NCI-H460 (cell line): ENCODE data around the gene SPRR2B. TPM values are rescaled to one million over a fixed set of nuclear protein-coding genes. Genes with fewer than 3 reads are reported as not detected.
"Not testable (repeated sequence)": the region's sequence is repeated elsewhere in the genome, so short reads cannot be mapped to it uniquely, and the experiment has no call there.

Experiments
- DNase-seq: peaks from one replicate; pipeline ENCODE4 v3.0.0-alpha.2; 2016; ENCODE audit warnings: low read depth; ENCODE audit errors: extremely low read depth
- polyA plus RNA-seq: library from polyadenylated mRNA; depleted of rRNA; stranded (reverse); fragments of >200 nt; gene quantifications from 2 replicates; pipeline ENCODE4 v1.2.3, GENCODE V29; 2014; cell fraction: nucleus; rRNA removed
- total RNA-seq: library from RNA; depleted of rRNA; stranded (reverse); fragments of >200 nt; shearing (Covaris generic); gene quantifications from 2 replicates; pipeline ENCODE4 v1.2.3, GENCODE V29; 2014; rRNA removed

SPRR2B gene
- total RNA-seq: not detected in 2 replicates
- not detected in 2 replicates for polyA plus RNA-seq

DNA sequence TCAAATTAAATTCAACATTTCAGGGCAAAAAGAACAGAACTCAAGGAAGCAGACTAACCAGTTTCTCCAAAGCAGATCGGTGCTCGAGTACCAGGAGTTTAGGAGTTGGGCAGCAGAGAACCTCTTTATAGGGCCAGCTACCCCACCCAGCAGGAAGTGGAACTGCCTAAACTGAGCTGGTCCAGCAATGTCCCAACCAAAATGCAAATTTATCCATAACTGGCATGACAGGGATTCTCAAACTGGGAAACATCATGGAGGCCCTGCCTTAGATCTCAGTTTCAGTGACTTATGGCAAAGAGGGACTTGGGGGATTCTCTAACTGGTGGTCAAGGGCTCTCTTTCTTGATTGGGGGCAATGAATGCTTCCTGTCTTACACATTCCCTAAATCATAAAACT, at the start of gene SPRR2B:
Gene SPRR2B, minus strand, starts transcription at position 101 of the 400 bp plus-strand sequence. CDS start 772 bp downstream, outside the sequence.
- DNase-seq: no peak

DNA sequence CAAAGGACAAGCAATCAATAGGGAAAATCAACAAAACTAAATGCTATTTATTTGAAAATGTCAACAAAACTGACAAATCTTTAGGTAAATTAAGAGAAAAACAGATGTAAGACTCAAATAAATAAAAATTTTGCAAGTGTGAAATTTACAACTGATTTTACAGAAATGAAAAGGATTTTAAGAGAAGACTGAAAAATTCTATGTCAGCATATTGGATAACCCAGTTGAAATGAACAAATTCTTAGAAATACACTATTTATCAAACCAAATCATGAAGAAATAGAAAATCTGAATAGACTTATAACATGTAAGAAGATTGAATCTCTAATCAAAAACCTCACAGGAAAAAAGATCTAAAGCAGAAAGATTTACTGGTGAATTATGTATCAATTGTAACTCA, 49.5 kb upstream of the SPRR2B start:
- no peak for DNase-seq

DNA sequence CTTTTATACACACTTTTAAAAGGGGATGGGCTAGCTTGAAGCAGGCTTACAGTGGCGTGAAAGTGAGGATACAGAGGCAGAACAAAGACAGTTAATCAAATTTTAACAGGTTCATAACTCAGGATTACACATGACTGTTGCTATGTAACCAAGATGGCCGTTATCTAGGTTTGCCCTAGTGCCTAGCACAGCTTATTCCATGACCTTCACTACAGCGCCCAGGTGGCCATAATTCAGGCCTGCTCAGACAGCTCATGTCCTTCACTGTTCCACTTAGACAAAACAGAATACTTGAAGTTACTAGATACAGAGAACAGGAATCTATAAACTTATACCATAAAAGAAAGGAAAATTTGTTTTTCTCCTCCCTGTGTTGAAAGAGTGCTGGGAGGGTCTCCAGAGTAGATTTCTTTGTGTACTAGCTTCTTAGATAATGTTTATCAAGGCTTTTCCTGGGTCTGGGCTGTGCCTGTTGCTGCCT, 48.1 kb upstream of the SPRR2B start:
- DNase-seq: no peak

DNA sequence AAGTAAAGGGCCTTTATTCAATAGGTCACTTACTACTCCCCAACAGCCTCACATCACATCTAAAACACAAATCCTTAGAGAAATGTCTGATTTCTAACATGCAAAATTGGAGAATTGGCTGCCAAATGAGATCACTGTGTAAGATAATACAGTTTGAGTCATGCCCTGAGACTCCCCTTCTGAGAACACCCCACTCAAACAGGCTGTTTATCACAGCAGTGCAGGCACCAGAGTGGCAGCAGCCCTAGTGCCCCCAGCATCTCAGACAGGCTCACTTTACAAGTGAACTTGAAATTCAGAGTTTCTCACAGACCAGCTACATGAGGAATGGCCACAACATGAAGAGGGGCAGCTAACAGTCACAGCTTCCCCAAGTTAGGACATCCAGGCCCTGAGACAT, 43.9 kb upstream of the SPRR2B start:
- DNase-seq: not testable (repeated sequence)

DNA sequence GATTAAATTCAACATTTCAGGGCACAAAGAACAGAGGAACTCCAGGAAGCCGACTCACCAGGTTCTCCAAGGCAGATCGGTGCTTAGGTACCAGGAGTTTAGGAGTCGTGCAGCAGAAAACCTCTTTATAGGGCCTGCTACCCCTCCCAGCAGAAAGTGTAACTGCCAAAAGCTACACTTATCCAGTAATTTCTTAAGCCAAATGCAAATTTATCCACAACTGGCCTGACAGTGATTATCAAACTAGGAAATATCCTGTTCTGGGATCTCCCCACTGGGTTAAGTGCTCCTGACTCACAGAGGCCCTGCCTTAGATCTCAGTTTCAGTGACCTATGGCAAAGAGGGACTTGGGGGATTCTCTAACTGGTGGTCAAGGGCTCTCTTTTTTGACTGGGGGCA, 42.0 kb upstream of the SPRR2B start, which contains the start of gene SPRR2F:
Gene SPRR2F, minus strand, starts transcription at position 101 of the 400 bp plus-strand sequence. CDS start 783 bp downstream, outside the sequence.
- no peak for DNase-seq

DNA sequence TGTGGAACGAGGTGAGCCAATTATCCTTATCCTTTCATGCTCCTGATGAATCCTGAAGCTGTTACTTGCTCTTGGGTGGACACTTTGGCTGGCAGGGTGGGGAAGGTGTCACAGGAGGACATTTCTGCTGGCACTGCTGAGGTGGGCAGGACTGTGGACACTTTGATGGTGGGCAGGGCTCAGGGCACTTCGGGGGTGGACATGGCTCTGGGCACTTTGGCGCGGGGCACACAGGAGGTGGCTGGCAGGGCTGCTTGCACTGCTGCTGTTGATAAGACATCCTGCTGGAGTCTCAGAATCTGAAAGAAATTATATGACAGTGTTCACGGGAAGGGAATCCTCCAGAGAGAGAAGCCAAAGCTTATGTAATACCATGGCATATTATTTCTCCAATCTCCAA, 41.0 kb upstream of the SPRR2B start:
- DNase-seq: not testable (repeated sequence)

DNA sequence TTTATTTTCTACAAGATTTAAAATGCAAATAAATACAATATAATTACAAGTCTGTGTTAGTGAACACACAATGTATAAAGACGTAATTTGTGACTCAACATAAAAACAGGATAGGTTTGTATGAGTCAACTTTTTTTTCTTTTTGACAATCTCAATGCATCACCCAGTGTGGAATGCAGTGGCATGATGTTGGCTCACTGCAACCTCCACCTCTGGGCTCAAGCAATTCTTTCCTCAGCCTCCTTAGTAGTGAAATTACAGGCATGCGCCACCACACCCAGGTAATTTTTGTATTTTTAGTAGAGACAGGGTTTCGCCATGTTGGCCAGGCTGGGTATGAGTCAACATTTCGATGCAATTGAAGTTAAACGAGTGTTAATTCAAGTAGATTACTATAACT, 28.8 kb upstream of the SPRR2B start:
- peak; percentile 72 for DNase-seq

DNA sequence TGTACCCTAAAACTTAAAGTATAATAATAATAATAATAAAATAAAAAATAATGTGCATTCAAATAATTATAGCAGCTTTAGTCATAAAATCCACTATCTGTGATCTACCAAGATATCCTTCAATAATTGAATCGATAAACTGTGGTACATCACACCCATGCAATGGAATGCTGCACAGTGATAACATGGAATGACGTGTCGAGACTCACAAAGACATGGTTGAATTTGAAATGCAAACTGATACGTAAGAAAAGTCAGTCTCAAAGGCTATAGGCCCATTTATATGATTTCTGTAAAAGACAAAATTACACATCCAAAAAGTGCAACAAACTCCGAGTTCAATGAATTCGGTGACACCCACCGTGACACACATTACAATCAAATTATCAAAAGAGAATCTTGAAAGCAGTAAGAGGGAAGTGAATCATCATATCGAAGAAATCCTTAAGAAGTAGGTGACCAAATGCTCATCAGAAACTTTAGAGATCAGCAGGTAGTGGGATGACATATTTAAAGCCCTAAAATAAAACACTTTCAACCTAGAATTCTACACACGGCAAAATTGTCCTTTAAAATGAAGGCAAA, 28.1 kb upstream of the SPRR2B start:
- DNase-seq: no peak

DNA sequence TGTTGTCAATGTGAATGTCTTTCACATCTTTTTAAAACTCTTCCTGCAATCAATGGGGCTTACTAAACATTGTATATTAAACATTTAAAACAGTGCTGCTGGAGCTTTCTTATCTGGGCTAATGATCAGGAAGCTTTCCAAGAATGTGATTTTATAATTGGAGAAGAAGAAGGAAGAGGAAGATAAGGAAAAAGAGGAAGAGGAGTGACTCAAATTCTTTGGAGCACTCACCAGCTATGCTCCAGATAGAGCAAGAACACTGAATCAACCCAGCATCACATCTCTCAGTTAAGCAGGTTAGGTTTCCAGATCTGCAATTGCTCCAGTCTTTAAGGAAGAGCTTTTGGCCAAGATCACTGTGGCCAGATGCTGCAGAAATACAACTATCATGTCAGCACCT, 24.4 kb upstream of the SPRR2B start:
- no peak for DNase-seq

DNA sequence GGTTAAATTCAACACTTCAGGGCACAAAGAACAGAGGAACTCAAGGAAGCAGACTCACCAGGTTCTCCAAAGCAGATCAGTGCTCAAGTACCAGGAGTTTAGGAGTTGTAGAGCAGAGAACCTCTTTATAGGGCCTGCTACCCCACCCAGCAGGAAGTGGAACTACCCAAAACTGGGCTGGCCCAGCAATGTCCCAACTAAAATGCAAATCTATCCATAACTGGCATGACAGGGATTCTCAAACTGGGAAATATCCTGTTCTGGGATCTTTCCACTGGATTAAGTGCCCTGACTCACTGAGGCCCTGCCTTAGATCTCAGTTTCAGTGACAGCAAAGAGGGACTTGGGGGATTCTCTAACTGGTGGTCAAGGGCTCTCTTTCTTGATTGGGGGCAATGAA, 23.0 kb upstream of the SPRR2B start, which contains the start of gene SPRR2E:
Gene SPRR2E, minus strand, starts transcription at position 101 of the 400 bp plus-strand sequence. CDS start 775 bp downstream, outside the sequence.
- DNase-seq: no peak

DNA sequence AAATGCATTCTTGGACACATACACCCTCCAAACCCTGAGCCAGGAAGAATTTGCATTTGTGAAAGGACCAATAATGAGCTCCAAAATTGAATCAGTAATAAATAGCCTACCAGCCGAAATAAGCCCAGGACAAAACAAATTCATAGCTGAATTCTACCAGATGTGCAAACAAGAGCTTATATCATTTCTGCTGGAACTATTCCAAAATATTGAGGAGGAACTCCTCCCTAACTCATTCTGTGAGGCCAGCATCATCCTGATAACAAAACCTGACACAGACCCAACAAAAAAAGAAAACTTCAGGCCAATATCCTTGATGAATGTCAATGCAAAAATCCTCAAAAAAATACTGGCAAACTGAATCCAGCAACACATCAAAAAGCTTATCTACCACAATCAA, 16.2 kb upstream of the SPRR2B start:
- DNase-seq: no peak

DNA sequence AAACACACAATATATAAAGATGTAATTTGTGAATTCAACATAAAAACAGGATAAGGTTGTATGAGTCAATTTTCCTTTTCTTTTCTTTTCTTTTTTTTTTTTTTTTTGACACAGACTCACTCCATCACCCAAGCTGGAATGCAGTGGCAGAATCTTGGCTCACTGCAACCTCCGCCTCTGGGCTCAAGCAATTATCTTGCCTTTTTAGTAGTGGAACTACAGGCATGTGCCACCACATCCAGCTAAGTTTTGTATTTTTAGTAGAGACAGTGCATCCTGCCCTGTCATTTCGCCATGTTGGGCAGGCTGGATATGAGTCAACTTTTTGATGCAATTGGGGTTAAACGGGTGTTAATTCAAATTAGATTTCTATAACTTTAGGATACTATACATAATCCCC, 10.3 kb upstream of the SPRR2B start:
- no peak for DNase-seq

DNA sequence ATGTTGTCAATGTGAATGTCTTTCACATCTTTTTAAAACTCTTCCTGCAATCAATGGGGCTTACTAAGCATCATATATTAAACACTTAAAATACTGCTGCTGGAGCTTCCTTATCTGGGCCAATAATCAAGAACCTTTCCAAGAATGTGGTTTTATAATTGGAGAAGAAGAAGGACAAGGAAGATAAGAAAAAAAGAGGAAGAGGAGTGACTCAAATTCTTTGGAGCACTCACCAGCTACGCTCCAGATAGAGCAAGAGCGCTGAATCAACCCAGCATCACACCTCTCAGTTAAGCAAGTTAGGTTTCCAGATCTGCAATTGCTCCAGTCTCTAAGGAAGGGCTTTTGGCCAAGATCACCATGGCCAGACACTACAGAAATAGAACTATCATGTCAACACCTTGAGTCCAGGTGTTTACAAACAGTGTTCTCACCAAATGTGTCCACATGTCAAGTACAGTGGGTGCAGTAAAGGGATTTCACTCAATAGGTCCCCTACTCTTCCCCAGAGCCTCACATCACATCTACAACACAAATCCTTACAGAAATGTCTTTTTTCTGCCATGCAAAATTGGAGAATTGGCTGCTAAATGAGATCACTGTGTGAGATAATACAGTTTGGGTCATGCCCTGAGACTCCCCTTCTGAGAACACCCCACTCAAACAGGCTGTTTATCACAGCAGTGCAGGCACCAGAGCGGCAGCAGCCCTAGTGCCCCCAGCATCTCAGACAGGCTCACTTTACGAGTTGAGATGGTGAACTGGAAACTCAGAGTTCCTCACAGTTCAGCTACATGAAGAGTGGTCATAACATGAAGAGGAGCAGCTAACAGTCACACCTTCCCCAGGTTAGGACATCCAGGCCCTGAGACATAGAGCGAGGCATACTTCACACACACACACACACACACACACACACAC, 1.7 kb upstream of the SPRR2B start:
- DNase-seq: no peak

DNA sequence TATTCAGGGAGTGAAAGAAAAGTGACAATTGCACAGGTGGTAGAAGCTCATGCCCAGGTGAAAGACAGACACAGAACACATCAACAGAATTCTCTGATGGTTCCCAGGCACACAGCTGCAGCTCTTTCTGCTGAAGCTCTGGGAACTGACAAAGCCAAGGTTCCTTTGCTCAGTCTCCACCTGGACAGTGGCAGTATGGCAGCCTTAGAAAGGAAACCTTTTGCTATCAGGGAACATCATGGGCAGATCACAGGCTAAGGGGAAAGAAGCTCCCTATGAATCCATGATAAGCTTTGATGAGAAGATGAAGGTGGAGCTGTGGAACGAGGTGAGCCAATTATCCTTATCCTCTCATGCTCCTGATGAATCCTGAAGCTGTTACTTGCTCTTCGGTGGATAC, 1.2 kb downstream of the SPRR2B start:
- no peak for DNase-seq

DNA sequence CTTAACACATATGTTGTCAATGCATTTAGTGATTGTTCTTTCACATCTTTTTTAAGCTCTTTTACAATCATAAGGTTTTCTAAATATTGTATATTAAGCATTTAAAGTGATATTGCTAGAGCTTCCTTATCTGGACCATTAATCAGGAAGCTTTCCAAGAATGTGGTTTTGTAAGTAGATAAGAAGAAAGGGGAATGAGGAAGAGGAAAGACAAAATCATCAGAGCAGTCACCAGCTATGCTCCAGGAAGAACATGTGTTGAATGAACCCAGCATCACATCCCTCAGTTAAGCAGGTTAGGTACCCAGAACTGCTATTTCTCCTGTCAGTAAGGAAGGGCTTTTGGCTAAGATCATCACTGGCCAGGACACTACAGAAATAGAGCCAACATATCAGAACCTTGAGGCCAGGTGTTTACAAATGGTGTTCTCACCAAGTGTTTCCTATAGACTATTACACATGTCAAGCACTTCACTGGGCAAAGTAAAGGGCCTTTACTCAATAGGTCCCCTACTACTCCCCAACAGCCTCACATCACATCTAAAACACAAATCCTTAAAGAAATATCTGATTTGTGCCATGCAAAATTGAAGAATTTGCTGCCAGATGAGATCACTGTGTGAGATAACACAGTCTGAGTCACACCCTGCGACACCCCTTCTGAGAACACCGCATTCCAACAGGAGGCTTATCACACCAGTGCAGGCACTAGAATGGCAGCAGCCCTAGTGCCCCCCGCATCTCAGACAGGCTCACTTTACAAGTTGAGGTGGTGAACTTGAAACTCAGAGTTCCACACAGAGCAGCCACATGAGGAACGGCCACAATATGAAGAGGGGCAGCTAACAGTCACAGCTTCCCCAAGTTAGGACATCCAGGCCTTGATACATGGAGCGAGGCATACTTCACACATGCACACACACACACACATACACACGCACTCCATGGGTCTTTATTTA, 12.3 kb downstream of the SPRR2B start:
- no peak for DNase-seq

DNA sequence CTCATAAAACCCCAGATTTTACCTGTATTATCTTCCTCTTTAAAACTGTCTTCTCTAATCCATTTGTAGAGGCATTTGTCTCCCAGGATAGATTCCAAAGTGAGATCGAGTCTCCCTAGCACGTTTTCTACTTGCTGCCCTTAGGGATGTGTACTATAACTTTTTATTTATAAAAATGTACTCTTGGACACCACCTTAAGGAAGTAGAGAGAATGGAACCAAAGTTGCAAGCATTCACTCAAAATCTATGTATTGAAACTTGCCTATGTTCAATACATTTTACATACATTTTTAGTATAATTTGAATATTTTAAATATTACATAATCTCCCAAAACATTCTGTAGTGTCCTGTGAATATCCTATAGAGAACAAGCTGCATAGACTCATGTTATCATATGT, 13.3 kb downstream of the SPRR2B start:
- DNase-seq: no peak

DNA sequence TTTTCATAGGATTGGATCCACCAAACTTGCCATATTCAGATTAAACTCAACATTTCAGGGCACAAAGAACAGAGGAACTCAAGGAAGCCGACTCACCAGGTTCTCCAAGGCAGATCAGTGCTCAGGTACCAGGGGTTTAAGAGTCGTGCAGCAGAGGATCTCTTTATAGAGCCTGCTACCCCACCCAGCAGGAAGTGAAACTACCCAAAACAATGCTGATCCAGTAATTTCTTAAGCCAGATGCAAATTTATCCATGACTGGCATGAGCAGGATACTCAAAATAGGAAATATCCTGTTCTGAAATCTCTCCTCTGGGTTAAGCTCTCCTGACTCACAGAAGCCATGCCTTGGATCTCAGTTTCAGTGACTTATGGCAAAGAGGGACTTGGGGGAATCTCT, 14.0 kb downstream of the SPRR2B start, which contains the start of gene SPRR2A:
Gene SPRR2A, minus strand, starts transcription at position 138 of the 400 bp plus-strand sequence. CDS start 777 bp downstream, outside the sequence.
- DNase-seq: no peak

DNA sequence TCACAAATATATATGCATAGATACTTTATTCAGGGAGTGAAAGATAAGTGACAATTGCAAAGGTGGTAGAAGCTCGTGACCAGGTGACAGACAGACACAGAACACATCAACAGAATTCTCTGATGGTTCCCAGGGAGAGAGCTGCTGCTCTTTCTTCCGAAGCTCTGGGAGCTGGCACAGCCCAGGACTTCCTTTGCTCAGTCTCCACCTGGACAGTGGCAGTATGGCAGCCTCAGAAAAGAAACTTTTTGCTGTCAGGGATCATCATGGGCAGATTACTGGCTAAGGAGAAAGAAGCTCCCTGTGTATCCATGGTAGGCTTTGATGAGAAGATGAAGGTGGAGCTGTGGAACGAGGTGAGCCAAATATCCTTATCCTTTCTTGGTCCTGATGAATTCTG, 15.3 kb downstream of the SPRR2B start:
- DNase-seq: not testable (repeated sequence)

DNA sequence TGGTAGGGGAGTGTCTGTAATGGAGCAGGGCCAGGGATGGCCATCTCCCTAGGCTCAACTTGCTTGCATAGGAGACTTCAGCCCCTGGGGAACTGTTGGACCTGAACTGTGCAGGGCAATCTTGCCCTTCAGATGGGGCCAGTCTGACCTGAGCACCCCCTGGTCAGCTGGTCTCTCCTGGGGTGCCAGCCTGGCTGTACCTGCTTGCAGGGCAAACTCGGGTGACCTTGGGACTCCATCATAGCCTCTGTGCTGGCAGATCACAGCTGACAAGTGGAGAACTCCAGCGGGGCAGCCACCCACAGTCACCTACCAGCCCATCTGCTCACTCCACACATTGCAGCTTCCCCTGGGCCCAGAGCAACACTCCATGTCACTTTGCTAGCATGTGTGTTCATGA, 22.2 kb downstream of the SPRR2B start:
- no peak for DNase-seq

DNA sequence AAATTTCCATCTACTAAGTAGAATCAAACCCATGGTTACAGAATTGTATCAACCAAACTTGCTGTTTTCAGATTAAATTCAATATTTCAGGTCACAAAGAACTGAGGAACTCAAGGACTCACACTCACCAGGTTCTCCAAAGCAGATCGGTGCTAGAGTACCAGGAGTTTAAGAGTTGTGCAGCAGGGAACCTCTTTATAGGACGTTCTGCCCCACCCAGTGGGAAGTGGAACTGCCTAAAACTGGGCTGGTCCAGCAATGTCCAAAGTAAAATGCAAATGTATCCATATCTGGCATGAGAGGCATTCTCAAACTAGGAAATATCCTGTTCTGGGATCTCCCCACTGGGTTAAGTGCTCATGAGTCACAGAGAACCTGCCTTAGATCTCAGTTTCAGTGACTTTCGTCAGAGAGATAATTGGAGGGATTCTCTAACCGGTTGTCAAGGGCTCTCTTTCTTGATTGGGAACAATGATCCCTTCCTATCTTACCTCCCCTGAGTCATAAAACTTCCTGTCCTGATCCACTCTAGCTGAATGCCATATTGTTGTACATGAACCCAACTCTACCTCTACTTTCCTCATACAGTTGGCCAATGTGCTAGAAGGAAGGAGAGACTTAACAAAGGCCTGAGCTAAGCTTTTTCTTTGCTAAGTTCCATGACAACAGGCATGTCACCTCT, 30.3 kb downstream of the SPRR2B start, which contains the start of gene SPRR2D:
Gene SPRR2D, minus strand, starts transcription at position 171 of the 682 bp plus-strand sequence. CDS start 774 bp downstream, outside the sequence.
- DNase-seq: no peak
